ACC112 (cell line): ENCODE data around the gene PDK4.

Experiments used
- H2AFZ ChIP-seq: fragments of 200-600 bp; sonication (generic); one replicate; pipeline ENCODE4 v1.6.0; 2017; ENCODE audit warnings: antibody characterized with exemption, low read length; ENCODE audit not compliant: unreplicated experiment
- H3K27ac ChIP-seq: fragments of 200-600 bp; sonication (generic); 2 replicates; pipeline ENCODE4 v1.5.1; 2014; ENCODE audit warnings: low read depth, mild to moderate bottlenecking, antibody characterized with exemption, low read length, moderate library complexity
- H3K27me3 ChIP-seq: fragments of 200-600 bp; sonication (generic); 2 replicates; pipeline ENCODE4 v1.6.1; 2014; ENCODE audit warnings: mild to moderate bottlenecking, antibody characterized with exemption, low read length, moderate library complexity, mixed read lengths; ENCODE audit not compliant: insufficient read depth
- H3K36me3 ChIP-seq: fragments of 200-600 bp; sonication (generic); 2 replicates; pipeline ENCODE4 v1.6.1; 2016; ENCODE audit warnings: mild to moderate bottlenecking, antibody characterized with exemption, low read length, moderate library complexity, mixed read lengths; ENCODE audit not compliant: insufficient read depth
- H3K4me1 ChIP-seq: fragments of 200-600 bp; sonication (generic); one replicate; pipeline ENCODE4 v1.6.1; 2016; ENCODE audit warnings: low read length, mixed read lengths; ENCODE audit not compliant: insufficient read depth, unreplicated experiment, control insufficient read depth
- H3K4me3 ChIP-seq: fragments of 200-600 bp; sonication (generic); 2 replicates; pipeline ENCODE4 v1.5.1; 2014; ENCODE audit warnings: mild to moderate bottlenecking, low read depth, low read length
- H3K79me2 ChIP-seq: fragments of 200-600 bp; sonication (generic); one replicate; pipeline ENCODE4 v1.6.0; 2016; ENCODE audit warnings: low read length; ENCODE audit not compliant: control insufficient read depth, unreplicated experiment, insufficient read depth

Gene PDK4

GRCh38 chr7:95545673-95546072, 50.6 kb downstream of the PDK4 start:
- Histone ChIP-seq H3K79me2 (no peaks in the 10 kb centered on the region), H3K27ac (peak overlapping the region; percentile 75), H3K27me3 (no peaks in the 10 kb centered on the region), H2AFZ (peak overlapping the region; percentile 99), H3K4me1 (peaks cover 50% of the 10 kb centered on the region), H3K4me3 (peak overlapping the region; percentile 84), H3K36me3 (no peaks in the 10 kb centered on the region)

GRCh38 chr7:95545007-95545615, 51.2 kb downstream of the PDK4 start:
- Histone ChIP-seq H2AFZ (peak overlapping the region; percentile 99), H3K4me3 (peak overlapping the region; percentile 84), H3K79me2 (no peaks in the 10 kb centered on the region)

GRCh38 chr7:95544171-95544570, 52.1 kb downstream of the PDK4 start:
- H3K36me3 ChIP-seq, result no peaks in the 10 kb centered on the region
- no peak overlapping the region for H3K4me3 ChIP-seq
- no peak overlapping the region for H2AFZ ChIP-seq
- no peaks in the 10 kb centered on the region for H3K79me2 ChIP-seq
- no peaks in the 10 kb centered on the region for H3K27me3 ChIP-seq
- peaks cover 36% of the 10 kb centered on the region for H3K4me1 ChIP-seq
- H3K27ac ChIP-seq, result no peak overlapping the region

More at GRCh38 chr7:95545007-95545615, 51.2 kb downstream of the PDK4 start:
- H3K27ac ChIP-seq, result peak overlapping the region; percentile 75
- peaks cover 44% of the 10 kb centered on the region for H3K4me1 ChIP-seq
- no peaks in the 10 kb centered on the region for H3K27me3 ChIP-seq
- no peaks in the 10 kb centered on the region for H3K36me3 ChIP-seq

GRCh38 chr7:95543312-95543711, 53.0 kb downstream of the PDK4 start:
- 0 out of 2 replicates have a peak, but pooled peaks cover 3% of the 10 kb centered on the region for H3K27me3 ChIP-seq
- H3K4me1 ChIP-seq, result peaks cover 30% of the 10 kb centered on the region
- no peak overlapping the region for H3K4me3 ChIP-seq
- H3K27ac ChIP-seq, result no peak overlapping the region
- H3K79me2 ChIP-seq, result no peaks in the 10 kb centered on the region
- H3K36me3 ChIP-seq, result no peaks in the 10 kb centered on the region
- H2AFZ ChIP-seq, result no peak overlapping the region

GRCh38 chr7:95540366-95540765, 56.0 kb downstream of the PDK4 start:
- no peaks in the 10 kb centered on the region for H3K36me3 ChIP-seq
- no peak overlapping the region for H3K27ac ChIP-seq
- peaks cover 12% of the 10 kb centered on the region; the same call in 1 of the 2 replicates for H3K27me3 ChIP-seq
- H3K4me3 ChIP-seq, result no peak overlapping the region
- H3K4me1 ChIP-seq, result peaks cover under 1% of the 10 kb centered on the region
- no peaks in the 10 kb centered on the region for H3K79me2 ChIP-seq
- no peak overlapping the region for H2AFZ ChIP-seq

GRCh38 chr7:95539426-95539825, 56.9 kb downstream of the PDK4 start:
- H3K4me1 ChIP-seq, result no peaks in the 10 kb centered on the region
- H3K79me2 ChIP-seq, result no peaks in the 10 kb centered on the region
- H3K4me3 ChIP-seq, result no peak overlapping the region
- H2AFZ ChIP-seq, result no peak overlapping the region
- H3K36me3 ChIP-seq, result no peaks in the 10 kb centered on the region
- no peak overlapping the region for H3K27ac ChIP-seq
- H3K27me3 ChIP-seq, result peaks cover 22% of the 10 kb centered on the region

- H3K36me3 ChIP-seq, result no peaks in the 10 kb centered on the region
- no peak overlapping the region for H2AFZ ChIP-seq
- no peaks in the 10 kb centered on the region for H3K4me1 ChIP-seq
- peaks cover 23% of the 10 kb centered on the region for H3K27me3 ChIP-seq
- H3K27ac ChIP-seq, result no peak overlapping the region
- no peak overlapping the region for H3K4me3 ChIP-seq
- no peaks in the 10 kb centered on the region for H3K79me2 ChIP-seq
Measured at GRCh38 chr7:95537468-95537867, 58.8 kb downstream of the PDK4 start.

GRCh38 chr7:95536656-95537311, 59.5 kb downstream of the PDK4 start:
- H3K27ac ChIP-seq, result no peak overlapping the region
- H3K36me3 ChIP-seq, result no peaks in the 10 kb centered on the region
- H3K4me3 ChIP-seq, result no peak overlapping the region
- H2AFZ ChIP-seq, result no peak overlapping the region
- H3K27me3 ChIP-seq, result peaks cover 23% of the 10 kb centered on the region
- H3K79me2 ChIP-seq, result no peaks in the 10 kb centered on the region
- no peaks in the 10 kb centered on the region for H3K4me1 ChIP-seq

GRCh38 chr7:95535662-95536061, 60.7 kb downstream of the PDK4 start:
- H3K79me2 ChIP-seq, result no peaks in the 10 kb centered on the region
- peaks cover 23% of the 10 kb centered on the region for H3K27me3 ChIP-seq
- H3K4me1 ChIP-seq, result no peaks in the 10 kb centered on the region
- no peaks in the 10 kb centered on the region for H3K36me3 ChIP-seq
- H2AFZ ChIP-seq, result no peak overlapping the region
- H3K4me3 ChIP-seq, result no peak overlapping the region
- no peak overlapping the region for H3K27ac ChIP-seq

- H3K27ac ChIP-seq, result no peak overlapping the region
- H3K4me3 ChIP-seq, result no peak overlapping the region
- H3K36me3 ChIP-seq, result no peaks in the 10 kb centered on the region
- no peaks in the 10 kb centered on the region for H3K4me1 ChIP-seq
- H2AFZ ChIP-seq, result no peak overlapping the region
- H3K27me3 ChIP-seq, result peaks cover 23% of the 10 kb centered on the region
- no peaks in the 10 kb centered on the region for H3K79me2 ChIP-seq
Measured at GRCh38 chr7:95534796-95535195, 61.5 kb downstream of the PDK4 start.
